Activated CD8-positive, alpha-beta memory T cell treated with anti-CD3 and anti-CD28 coated beads, Interleukin-2, amount 10 ng/mL, durations not matched to agents 7 days and 5 days (primary cell): ENCODE results near the gene POLD2. TPM values are rescaled to one million over a fixed set of nuclear protein-coding genes. Genes with fewer than 3 reads are reported as not detected.

Source experiments
- ATAC-seq: fragments of 150-1000 bp; cut with Tn5 transposase; one replicate; pipeline ENCODE4 v1.10.0; 2021; ENCODE audit warnings: moderate library complexity
- CTCF ChIA-PET: fragments of 350-600 bp; sonication (Branson Sonifier 250); formaldehyde crosslinking; loops from one replicate; lab custom pipeline; 2021; ENCODE audit warnings: antibody characterized with exemption; lab: Charles Lee
- DNase-seq: peaks from one replicate; pipeline ENCODE4 v3.0.0-alpha.2; 2020
- H3K27ac Mint-ChIP-seq: one replicate; pipeline ENCODE4 v1.8.0; 2021; ENCODE audit warnings: mild to moderate bottlenecking, mixed read lengths
- H3K27me3 Mint-ChIP-seq: one replicate; pipeline ENCODE4 v1.8.0; 2021; ENCODE audit warnings: mixed read lengths
- H3K36me3 Mint-ChIP-seq: one replicate; pipeline ENCODE4 v1.8.0; 2021; ENCODE audit warnings: mild to moderate bottlenecking, mixed read lengths
- H3K4me1 Mint-ChIP-seq: one replicate; pipeline ENCODE4 v1.8.0; 2021; ENCODE audit warnings: mixed read lengths
- H3K4me3 Mint-ChIP-seq: one replicate; pipeline ENCODE4 v1.8.0; 2021; ENCODE audit warnings: mild to moderate bottlenecking, moderate library complexity, mixed read lengths
- H3K9me3 Mint-ChIP-seq: one replicate; pipeline ENCODE4 v1.8.0; 2022; ENCODE audit warnings: low read depth, mixed read lengths
- total RNA-seq, 2 experiments: library from RNA; stranded (reverse); gene quantifications; one replicate each; pipeline ENCODE4 v1.2.3, GENCODE V29; 2021

POLD2 gene
- total RNA-seq, 2 experiments from 2014 or later, result 130 to 158 TPM

DNA sequence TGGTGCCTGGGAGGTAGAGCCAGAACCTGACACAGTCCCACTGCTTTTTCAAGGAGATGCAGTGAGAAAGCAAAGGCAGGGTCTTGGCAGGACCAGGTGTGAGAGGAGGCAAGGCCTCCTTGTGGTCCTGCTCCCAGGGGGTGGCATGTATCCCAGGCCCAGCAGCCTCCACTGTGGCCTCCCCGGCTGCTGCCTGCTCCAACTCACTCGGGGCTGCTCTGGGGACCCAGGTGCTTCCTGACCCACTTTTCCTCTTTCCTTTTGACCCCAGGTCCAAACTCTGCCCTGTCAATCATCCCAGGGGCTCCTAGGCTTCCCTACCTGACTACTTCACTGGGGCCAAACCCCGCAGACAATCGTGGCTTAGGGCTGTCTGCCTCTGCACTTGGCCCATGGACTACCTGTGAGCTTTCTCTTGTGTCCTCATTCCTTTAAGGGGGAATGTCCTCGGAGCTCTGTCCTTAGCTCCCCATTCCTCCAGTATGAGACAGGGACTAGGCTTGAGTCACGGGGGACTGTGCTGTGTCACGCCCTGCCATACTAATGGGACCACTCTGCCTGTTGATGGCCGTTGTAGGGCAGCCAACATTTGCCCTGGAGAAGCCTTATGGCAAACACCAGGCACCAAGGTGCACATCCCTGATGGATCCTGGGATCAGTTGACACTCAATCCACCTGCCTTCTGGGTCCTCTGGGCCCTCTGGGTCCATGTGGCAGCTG lies 20.3 kb downstream of the POLD2 start:
- no peaks in the 10 kb centered on the region for H3K36me3 Mint-ChIP-seq
- no peak for ATAC-seq
- H3K27me3 Mint-ChIP-seq, result peaks cover 29% of the 10 kb centered on the region
- CTCF ChIA-PET, result no interaction called here
- peaks cover 10% of the 10 kb centered on the region for H3K4me1 Mint-ChIP-seq
- no peaks in the 10 kb centered on the region for H3K9me3 Mint-ChIP-seq
- no peak overlapping the region for H3K4me3 Mint-ChIP-seq
- H3K27ac Mint-ChIP-seq, result no peak overlapping the region
- no peak for DNase-seq

DNA sequence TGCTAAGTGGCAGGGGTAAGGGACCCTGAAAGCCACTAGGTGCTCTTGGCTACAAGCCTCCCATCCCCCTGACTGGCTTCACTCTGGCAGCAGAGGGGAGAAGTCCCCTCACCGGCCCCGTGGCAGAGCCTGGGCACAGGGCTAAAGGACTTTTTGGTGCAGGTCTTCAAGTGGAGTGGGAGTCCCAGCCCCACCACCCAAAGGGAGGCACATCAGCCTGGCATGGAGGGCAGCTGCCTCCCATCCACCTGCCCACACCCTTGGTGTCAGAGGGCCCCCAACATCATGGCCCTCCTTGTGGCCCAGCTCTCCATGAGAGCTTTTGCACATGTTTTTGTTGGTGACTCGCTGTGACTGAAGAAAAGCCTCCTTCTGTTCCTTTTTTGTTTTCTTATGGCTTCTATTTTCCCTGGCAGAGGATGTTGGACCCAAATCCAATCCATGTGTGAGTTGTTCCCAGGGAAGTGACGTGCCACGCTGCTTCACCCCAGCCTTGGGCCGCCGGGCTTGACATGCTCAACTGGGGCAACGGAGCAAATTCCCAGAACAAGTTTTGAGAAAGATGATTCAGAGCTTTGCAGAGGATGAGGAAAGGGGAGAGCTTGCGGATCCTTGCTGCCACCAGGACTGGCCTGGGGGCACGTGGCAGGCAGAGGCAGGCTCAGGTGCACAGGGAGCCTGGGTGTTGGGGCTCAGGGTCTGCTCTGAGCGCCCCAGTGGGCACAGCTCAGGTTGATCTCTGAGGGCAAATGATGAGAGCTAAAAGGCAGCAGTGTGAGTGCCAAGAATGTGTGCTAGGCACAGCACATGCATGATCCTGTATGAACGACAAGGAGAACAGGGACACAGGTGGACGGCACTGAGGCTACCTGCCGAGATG lies 21.1 kb downstream of the POLD2 start:
- H3K9me3 Mint-ChIP-seq, result no peaks in the 10 kb centered on the region
- H3K4me1 Mint-ChIP-seq, result peaks cover 18% of the 10 kb centered on the region
- ATAC-seq, result no peak
- CTCF ChIA-PET, result interaction anchor here (0.7 kb wide), 1 partner anchor 524 kb away, joined by 3 read pairs; no protein-coding TSS in a partner anchor
- no peak overlapping the region for H3K4me3 Mint-ChIP-seq
- DNase-seq, result no peak
- H3K36me3 Mint-ChIP-seq, result no peaks in the 10 kb centered on the region
- peaks cover 29% of the 10 kb centered on the region for H3K27me3 Mint-ChIP-seq
- no peak overlapping the region for H3K27ac Mint-ChIP-seq

- peaks cover 29% of the 10 kb centered on the region for H3K27me3 Mint-ChIP-seq
- DNase-seq (no peak), ATAC-seq (no peak)
- no peak overlapping the region for H3K27ac Mint-ChIP-seq
- CTCF ChIA-PET, result interaction anchor here (0.7 kb wide), 1 partner anchor 523 kb away, joined by 3 read pairs; no protein-coding TSS in a partner anchor
- no peaks in the 10 kb centered on the region for H3K36me3 Mint-ChIP-seq
- peaks cover 26% of the 10 kb centered on the region for H3K4me1 Mint-ChIP-seq
- no peak overlapping the region for H3K4me3 Mint-ChIP-seq
- H3K9me3 Mint-ChIP-seq, result no peaks in the 10 kb centered on the region
Measured at GRCh38 chr7:44101303-44101965, 21.9 kb downstream of the POLD2 start.

- ATAC-seq (no peak), DNase-seq (no peak)
- H3K4me3 Mint-ChIP-seq, result no peak overlapping the region
- no peak overlapping the region for H3K27ac Mint-ChIP-seq
- CTCF ChIA-PET, result no interaction called here
- peaks cover 28% of the 10 kb centered on the region for H3K4me1 Mint-ChIP-seq
- H3K9me3 Mint-ChIP-seq, result no peaks in the 10 kb centered on the region
- no peaks in the 10 kb centered on the region for H3K36me3 Mint-ChIP-seq
- H3K27me3 Mint-ChIP-seq, result peaks cover 25% of the 10 kb centered on the region
Measured at GRCh38 chr7:44100458-44101302, 22.7 kb downstream of the POLD2 start.

- ATAC-seq (no peak), DNase-seq (no peak)
- H3K4me1 Mint-ChIP-seq, result peaks cover 24% of the 10 kb centered on the region
- no peak overlapping the region for H3K4me3 Mint-ChIP-seq
- CTCF ChIA-PET, result interaction anchor here (0.7 to 3.4 kb wide), 2 partner anchors 14 to 449 kb away, joined by 3 to 14 read pairs; no protein-coding TSS in a partner anchor
- no peak overlapping the region for H3K27ac Mint-ChIP-seq
- H3K9me3 Mint-ChIP-seq, result no peaks in the 10 kb centered on the region
- peaks cover 16% of the 10 kb centered on the region for H3K27me3 Mint-ChIP-seq
- no peaks in the 10 kb centered on the region for H3K36me3 Mint-ChIP-seq
Measured at GRCh38 chr7:44099669-44100068, 23.7 kb downstream of the POLD2 start.

GRCh38 chr7:44098092-44099068 lies 25.0 kb downstream of the POLD2 start:
- Mint-ChIP-seq H3K36me3 (no peaks in the 10 kb centered on the region), H3K4me1 (peaks cover 24% of the 10 kb centered on the region), H3K27ac (no peak overlapping the region), H3K27me3 (peaks cover 13% of the 10 kb centered on the region), H3K4me3 (no peak overlapping the region), H3K9me3 (no peaks in the 10 kb centered on the region)
- CTCF ChIA-PET, result interaction anchor here (0.6 to 3.4 kb wide), 9 partner anchors 9 to 450 kb away, joined by 3 to 14 read pairs (median 3); partner anchors contain the start of gene YKT6
- ATAC-seq (no peak), DNase-seq (no peak)

DNA sequence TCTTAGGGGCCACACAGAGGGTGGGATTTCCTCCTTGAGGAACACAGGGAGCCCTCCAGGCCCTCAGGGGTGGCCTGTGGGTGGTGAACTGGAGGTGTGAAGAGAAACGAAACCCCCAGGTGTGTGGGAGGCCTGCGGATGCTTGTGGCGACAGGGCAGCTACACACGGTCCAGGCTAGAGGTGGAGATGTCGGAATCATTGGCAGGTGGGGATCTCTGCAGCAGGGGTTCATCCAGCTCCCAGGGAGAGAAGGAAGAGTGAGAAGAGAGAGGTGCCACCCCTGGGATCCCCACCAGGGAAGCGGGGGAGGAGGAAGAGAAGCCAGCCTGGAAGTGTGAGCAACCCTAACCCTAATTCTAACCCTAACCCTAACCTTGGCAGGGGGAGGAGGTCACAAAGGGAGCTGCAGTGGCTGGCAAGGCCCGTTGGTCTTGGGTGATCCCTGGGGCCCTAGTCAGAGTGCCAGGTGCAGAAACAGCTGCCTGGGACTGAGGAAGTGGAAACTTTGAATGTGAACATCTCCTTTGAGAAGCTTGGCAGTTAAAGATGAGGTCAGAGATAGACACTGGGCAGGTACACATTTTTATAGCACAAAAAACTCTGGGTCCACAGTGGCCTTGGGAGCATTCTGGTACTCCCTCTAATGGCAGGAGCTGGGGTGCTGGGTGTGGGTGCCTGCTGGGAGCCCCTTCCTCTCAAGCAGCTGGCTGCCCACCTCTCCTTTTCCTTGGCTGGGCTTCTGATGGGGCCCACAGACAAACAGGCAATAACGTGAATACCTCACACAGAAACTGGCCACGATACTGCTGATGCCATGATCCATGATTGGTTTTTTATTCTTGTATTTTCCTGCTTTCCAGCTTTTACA lies 26.1 kb downstream of the POLD2 start:
- CTCF ChIA-PET, result interaction anchor here (0.8 to 3.4 kb wide), 6 partner anchors 9 to 103 kb away, joined by 3 to 14 read pairs (median 3); partner anchors contain the start of gene YKT6
- Mint-ChIP-seq H3K36me3 (no peaks in the 10 kb centered on the region), H3K4me3 (peak overlapping the region; percentile 3), H3K4me1 (peaks cover 24% of the 10 kb centered on the region), H3K27ac (peak overlapping the region; percentile 78), H3K9me3 (no peaks in the 10 kb centered on the region), H3K27me3 (peaks cover 2% of the 10 kb centered on the region)
- ATAC-seq (peak; percentile 86), DNase-seq (peak; percentile 60)

- Mint-ChIP-seq H3K27me3 (no peaks in the 10 kb centered on the region), H3K36me3 (no peaks in the 10 kb centered on the region), H3K9me3 (no peaks in the 10 kb centered on the region), H3K4me1 (peaks cover 24% of the 10 kb centered on the region), H3K4me3 (no peak overlapping the region), H3K27ac (peak overlapping the region; percentile 78)
- CTCF ChIA-PET, result interaction anchor here (3.4 kb wide), 1 partner anchor 11 kb away, joined by 14 read pairs; no protein-coding TSS in a partner anchor
- ATAC-seq (no peak), DNase-seq (no peak)
Measured at GRCh38 chr7:44096326-44096881, 26.9 kb downstream of the POLD2 start.

DNA sequence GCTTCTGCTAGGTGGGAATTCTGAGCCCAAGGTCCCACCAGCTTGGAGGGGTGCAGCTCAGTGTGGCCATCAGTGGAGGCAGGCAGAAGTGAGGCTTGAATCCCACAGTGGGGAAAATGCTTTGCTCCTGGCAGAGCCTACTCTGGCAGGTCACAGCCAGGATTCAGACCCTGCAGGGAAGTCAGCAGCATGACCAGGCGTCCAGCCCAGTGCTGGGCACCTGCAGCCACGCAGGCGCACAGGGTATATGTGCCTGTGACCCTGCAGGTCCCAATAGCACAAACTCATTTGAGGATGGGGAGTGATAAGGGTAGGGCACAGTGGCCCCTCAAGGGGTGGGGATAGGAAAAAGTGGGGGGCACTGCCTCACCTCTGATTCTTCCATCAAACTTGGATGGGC lies 27.6 kb downstream of the POLD2 start:
- Mint-ChIP-seq H3K9me3 (no peaks in the 10 kb centered on the region), H3K27ac (no peak overlapping the region), H3K4me3 (no peak overlapping the region), H3K4me1 (peaks cover 24% of the 10 kb centered on the region), H3K36me3 (no peaks in the 10 kb centered on the region), H3K27me3 (no peaks in the 10 kb centered on the region)
- ATAC-seq (no peak), DNase-seq (no peak)
- CTCF ChIA-PET, result no interaction called here

- Mint-ChIP-seq H3K4me3 (no peak overlapping the region), H3K27me3 (no peaks in the 10 kb centered on the region), H3K36me3 (no peaks in the 10 kb centered on the region), H3K27ac (no peak overlapping the region), H3K4me1 (peaks cover 24% of the 10 kb centered on the region), H3K9me3 (no peaks in the 10 kb centered on the region)
- DNase-seq (no peak), ATAC-seq (no peak)
- CTCF ChIA-PET, result interaction anchor here (0.6 kb wide), 1 partner anchor 10 kb away, joined by 3 read pairs; no protein-coding TSS in a partner anchor
Measured at GRCh38 chr7:44094883-44095592, 28.3 kb downstream of the POLD2 start.
